ENCODE results near the gene PRX. TPM values are rescaled to one million over a fixed set of nuclear protein-coding genes. Genes with fewer than 3 reads are reported as not detected.

The PRX gene
- polyA plus RNA-seq, 1 donor (not counting 4 experiments of a cell fraction or from before 2014, with no cell fraction given): 0.42 TPM

DNA sequence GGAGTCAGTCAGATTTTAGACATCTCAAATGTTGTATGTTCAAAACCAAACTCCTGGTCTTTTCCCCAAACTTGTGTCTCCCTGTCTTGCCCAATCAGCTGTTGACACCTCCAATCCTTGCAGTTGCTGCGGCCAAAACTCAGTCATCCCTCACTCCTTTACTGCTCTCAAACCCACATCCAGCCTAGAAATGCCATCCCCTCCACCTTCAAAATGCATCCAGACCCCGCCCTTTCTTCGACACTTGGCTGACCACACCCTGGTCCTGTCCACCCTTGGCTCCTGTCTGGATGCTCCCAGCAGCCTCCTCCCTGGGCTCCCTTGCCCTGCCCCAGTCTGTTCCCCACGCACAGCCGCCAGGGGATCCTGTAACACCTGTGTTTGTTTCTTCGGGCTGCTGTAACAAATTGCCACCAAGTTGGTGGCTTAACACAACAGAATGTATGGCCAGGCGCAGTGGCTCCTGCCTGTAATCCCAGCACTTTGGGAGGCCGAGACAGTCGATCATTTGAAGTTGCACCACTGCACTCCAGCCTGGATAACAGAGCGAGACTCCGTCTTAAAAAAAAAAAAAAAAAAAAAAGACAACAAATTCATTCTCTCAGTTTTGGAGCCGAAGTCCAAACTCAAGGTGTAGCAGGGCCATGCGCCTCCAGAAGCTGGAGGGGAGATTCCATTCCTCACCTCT, 53.0 kb downstream of the PRX start:
- Histone ChIP-seq H3K79me2 (ENCODE audit: control insufficient read depth, insufficient read depth, low read length) (peaks cover 2% of the 10 kb centered on the region), H3K36me3 (ENCODE audit: control insufficient read depth in 2 of 2, extremely low read depth in 1 of 2, insufficient read depth in 2 of 2, low read length in 2 of 2) (peaks cover 0 to 4% of the 10 kb centered on the region in 2 experiments), H3K9ac (ENCODE audit: control insufficient read depth, extremely low read depth, insufficient read depth, low read length) (no peak overlapping the region), H3K27me3 (ENCODE audit: control insufficient read depth, extremely low read depth, insufficient read depth, low read length) (no peaks in the 10 kb centered on the region), H3K9me3 (ENCODE audit: control insufficient read depth, low read depth, low read length) (no peaks in the 10 kb centered on the region), H3K9me1 (ENCODE audit: control insufficient read depth, extremely low read depth, insufficient read depth, low read length) (peaks cover 2% of the 10 kb centered on the region), H3K4me2 (ENCODE audit: control insufficient read depth, extremely low read depth, insufficient read depth, low read depth, low read length) (no peak overlapping the region), H2AFZ (ENCODE audit: control insufficient read depth, low read length) (no peak overlapping the region), H3K4me1 (ENCODE audit: control insufficient read depth, extremely low read depth, insufficient read depth, low read length) (peaks cover under 1% of the 10 kb centered on the region), H3K4me3 (ENCODE audit: control insufficient read depth in 2 of 3, extremely low read depth in 1 of 3, insufficient read depth in 2 of 3, low read depth in 1 of 3, low read length in 3 of 3) (no peak overlapping the region), H3K27ac (ENCODE audit: control insufficient read depth, insufficient read depth, low read length) (no peak overlapping the region), H4K20me1 (ENCODE audit: control insufficient read depth, extremely low read depth, insufficient read depth, low read length) (no peaks in the 10 kb centered on the region)
- dilution Hi-C loops (cut with MboI; ENCODE audit: extremely low pct_ligation_motif_present, low sequenced_read_pairs): no loop called here
- no peak for DNase-seq (ENCODE audit: low read depth, low spot score)
- no peak for TF ChIP-seq EZH2 (IDR thresholded peaks at IDR 0.05; ENCODE audit: low read length)
- TF ChIP-seq, protein P1, sequence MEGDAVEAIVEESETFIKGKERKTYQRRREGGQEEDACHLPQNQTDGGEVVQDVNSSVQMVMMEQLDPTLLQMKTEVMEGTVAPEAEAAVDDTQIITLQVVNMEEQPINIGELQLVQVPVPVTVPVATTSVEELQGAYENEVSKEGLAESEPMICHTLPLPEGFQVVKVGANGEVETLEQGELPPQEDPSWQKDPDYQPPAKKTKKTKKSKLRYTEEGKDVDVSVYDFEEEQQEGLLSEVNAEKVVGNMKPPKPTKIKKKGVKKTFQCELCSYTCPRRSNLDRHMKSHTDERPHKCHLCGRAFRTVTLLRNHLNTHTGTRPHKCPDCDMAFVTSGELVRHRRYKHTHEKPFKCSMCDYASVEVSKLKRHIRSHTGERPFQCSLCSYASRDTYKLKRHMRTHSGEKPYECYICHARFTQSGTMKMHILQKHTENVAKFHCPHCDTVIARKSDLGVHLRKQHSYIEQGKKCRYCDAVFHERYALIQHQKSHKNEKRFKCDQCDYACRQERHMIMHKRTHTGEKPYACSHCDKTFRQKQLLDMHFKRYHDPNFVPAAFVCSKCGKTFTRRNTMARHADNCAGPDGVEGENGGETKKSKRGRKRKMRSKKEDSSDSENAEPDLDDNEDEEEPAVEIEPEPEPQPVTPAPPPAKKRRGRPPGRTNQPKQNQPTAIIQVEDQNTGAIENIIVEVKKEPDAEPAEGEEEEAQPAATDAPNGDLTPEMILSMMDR (optimal IDR thresholded peaks at IDR 0.05 in 1 of 3, IDR thresholded peaks at IDR 0.05 in 1 of 3, conservative IDR thresholded peaks at IDR 0.05 in 1 of 3; ENCODE audit: extremely low read depth in 1 of 3, insufficient read depth in 2 of 3, low read length in 3 of 3): no peak
- FAIRE-seq: no peak

DNA sequence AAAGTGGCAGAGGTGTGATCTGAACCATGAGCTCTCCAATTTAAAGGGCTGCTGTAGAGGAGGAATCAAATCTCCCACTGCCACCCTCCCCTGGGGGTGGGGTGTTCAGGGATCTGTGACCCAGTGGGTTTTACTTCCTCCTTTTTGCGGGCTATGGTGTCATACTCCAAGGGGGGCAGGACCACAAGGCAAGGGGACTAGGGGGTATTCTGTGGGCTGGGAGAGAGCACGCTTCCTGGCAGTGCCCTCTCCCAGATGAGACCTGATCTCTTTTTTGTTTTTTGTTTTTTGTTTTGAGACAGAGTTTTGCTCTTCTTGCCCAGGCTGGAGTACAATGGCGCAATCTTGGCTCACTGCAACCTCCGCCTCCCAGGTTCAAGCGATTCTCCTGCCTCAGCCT, 54.4 kb downstream of the PRX start:
- no peak for FAIRE-seq
- Histone ChIP-seq H3K9ac (ENCODE audit: control insufficient read depth, extremely low read depth, insufficient read depth, low read length) (no peak overlapping the region), H2AFZ (ENCODE audit: control insufficient read depth, low read length) (no peak overlapping the region), H3K9me3 (ENCODE audit: control insufficient read depth, low read depth, low read length) (no peaks in the 10 kb centered on the region), H3K79me2 (ENCODE audit: control insufficient read depth, insufficient read depth, low read length) (peaks cover 2% of the 10 kb centered on the region), H3K4me3 (ENCODE audit: control insufficient read depth in 2 of 3, extremely low read depth in 1 of 3, insufficient read depth in 2 of 3, low read depth in 1 of 3, low read length in 3 of 3) (no peak overlapping the region), H3K27ac (ENCODE audit: control insufficient read depth, insufficient read depth, low read length) (no peak overlapping the region), H3K36me3 (ENCODE audit: control insufficient read depth in 2 of 2, extremely low read depth in 1 of 2, insufficient read depth in 2 of 2, low read length in 2 of 2) (peaks cover 0 to 4% of the 10 kb centered on the region in 2 experiments), H4K20me1 (ENCODE audit: control insufficient read depth, extremely low read depth, insufficient read depth, low read length) (no peaks in the 10 kb centered on the region), H3K4me2 (ENCODE audit: control insufficient read depth, extremely low read depth, insufficient read depth, low read depth, low read length) (no peak overlapping the region), H3K27me3 (ENCODE audit: control insufficient read depth, extremely low read depth, insufficient read depth, low read length) (no peaks in the 10 kb centered on the region), H3K4me1 (ENCODE audit: control insufficient read depth, extremely low read depth, insufficient read depth, low read length) (no peaks in the 10 kb centered on the region), H3K9me1 (ENCODE audit: control insufficient read depth, extremely low read depth, insufficient read depth, low read length) (peaks cover 2% of the 10 kb centered on the region)
- dilution Hi-C loops (cut with MboI; ENCODE audit: extremely low pct_ligation_motif_present, low sequenced_read_pairs): no loop called here
- no peak for DNase-seq (ENCODE audit: low read depth, low spot score)
- TF ChIP-seq EZH2 (IDR thresholded peaks at IDR 0.05; ENCODE audit: low read length): no peak
- TF ChIP-seq, protein P1 (optimal IDR thresholded peaks at IDR 0.05 in 1 of 3, IDR thresholded peaks at IDR 0.05 in 1 of 3, conservative IDR thresholded peaks at IDR 0.05 in 1 of 3; ENCODE audit: extremely low read depth in 1 of 3, insufficient read depth in 2 of 3, low read length in 3 of 3): no peak

All from keratinocyte (primary cell).